Spleen (tissue), 7 donors: ENCODE data around the gene SLC25A6.

ENCODE experiments used
- POLR2A ChIP-seq, 3 donors: fragments of 450-650 bp; IDR thresholded peaks; one replicate each; pipeline ENCODE4 v1.5.1; 2017; ENCODE audit warnings: antibody characterized with exemption in 3 of 3, mild to moderate bottlenecking in 1 of 3
- POLR2AphosphoS5 ChIP-seq, 3 donors: sonication (generic); formaldehyde crosslinking; IDR thresholded peaks; one replicate each; pipeline ENCODE4 v1.5.1; 2017; ENCODE audit warnings: antibody characterized with exemption in 3 of 3
- TF ChIP-seq, protein P1 (sequence below), 11 experiments: fragments of 200-600 bp in 7 of 11; fragments of 450-650 bp in 4 of 11; sonication (generic) in 4 of 11; IDR thresholded peaks in 8 of 11; conservative IDR thresholded peaks in 3 of 11; 1 replicate in 7 of 11; 2 replicates in 4 of 11; pipeline versions ENCODE4 v1.4.0 to v1.8.0; 2016 to 2021; ENCODE audit warnings: antibody characterized with exemption in 11 of 11, inconsistent platforms in 4 of 11, mild to moderate bottlenecking in 1 of 11
- donor health status: DM: no; HTN: no; CAD: no; lungs with moderate emphysema.
- donor health status: DM: no; HTN: no; CAD: no.
- donor health status: DM: no; HTN: no; CAD: no.

DNA sequence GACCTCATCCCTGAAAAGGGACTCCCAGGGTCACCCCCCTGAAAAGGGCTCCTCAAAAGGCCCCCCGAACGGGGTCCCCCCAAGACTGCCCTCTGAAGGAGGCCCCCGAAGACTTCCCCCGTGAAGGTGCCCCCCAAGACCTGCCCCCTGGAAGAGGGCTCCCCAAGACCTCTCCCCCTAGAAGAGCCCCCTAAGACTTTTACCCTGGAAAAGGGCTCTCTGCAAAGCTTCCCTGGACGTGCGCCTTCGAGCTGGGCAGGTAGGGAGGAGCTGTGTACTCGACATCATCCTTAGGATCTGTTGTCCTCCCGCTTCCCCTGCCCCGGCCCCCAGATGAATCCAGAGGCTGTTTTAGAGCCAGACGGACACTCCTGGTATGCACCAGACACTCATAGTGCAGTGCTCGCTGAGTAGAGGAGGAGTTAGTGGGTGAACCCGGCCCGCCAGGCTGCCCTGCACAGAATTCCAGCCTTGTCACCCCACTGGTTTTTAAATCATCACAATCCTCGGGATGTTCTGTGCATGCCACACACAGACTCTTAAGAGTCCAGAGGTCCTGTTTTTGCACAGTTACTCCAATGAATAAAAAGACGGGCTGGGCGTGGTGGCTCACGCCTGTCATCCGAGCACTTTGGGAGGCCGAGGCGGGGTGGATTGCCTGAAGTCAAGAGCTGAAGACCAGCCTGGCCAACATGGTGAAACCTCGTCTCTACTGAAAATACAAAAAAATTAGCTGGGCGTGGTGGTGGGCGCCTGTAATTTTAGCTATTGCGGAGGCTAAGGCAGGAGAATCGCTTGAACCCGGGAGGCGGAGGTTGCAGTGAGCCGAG, 5.7 kb upstream of the SLC25A6 start:
- no peak for TF ChIP-seq POLR2AphosphoS5 (IDR thresholded peaks at IDR 0.05)
- TF ChIP-seq, protein P1, sequence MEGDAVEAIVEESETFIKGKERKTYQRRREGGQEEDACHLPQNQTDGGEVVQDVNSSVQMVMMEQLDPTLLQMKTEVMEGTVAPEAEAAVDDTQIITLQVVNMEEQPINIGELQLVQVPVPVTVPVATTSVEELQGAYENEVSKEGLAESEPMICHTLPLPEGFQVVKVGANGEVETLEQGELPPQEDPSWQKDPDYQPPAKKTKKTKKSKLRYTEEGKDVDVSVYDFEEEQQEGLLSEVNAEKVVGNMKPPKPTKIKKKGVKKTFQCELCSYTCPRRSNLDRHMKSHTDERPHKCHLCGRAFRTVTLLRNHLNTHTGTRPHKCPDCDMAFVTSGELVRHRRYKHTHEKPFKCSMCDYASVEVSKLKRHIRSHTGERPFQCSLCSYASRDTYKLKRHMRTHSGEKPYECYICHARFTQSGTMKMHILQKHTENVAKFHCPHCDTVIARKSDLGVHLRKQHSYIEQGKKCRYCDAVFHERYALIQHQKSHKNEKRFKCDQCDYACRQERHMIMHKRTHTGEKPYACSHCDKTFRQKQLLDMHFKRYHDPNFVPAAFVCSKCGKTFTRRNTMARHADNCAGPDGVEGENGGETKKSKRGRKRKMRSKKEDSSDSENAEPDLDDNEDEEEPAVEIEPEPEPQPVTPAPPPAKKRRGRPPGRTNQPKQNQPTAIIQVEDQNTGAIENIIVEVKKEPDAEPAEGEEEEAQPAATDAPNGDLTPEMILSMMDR (IDR thresholded peaks at IDR 0.05 in 8 of 11, conservative IDR thresholded peaks at IDR 0.05 in 3 of 11): no peak
- no peak for TF ChIP-seq POLR2A (IDR thresholded peaks at IDR 0.05)
